Measurements from ENCODE around the gene KBTBD8.

DNA sequence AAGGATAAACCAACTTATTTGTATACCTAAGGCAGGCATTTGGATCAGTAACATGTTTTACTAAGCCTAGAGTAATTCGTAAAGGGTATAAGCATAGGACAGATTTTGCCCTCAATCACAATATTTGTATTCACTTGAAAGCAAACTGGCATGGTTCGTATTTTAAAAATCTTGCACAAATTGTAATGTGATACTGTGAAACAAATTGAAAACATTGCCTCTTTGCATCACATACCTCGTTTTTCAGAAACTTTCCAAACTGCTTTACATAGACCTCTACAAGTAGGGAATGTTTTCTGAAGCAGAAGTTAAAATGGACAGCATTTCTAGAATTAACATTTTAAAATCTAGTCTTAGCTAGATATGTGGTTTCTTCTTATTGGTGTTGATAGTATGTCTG is 11.6 kb downstream of the KBTBD8 start:
- TF ChIP-seq POLR2A (IDR thresholded peaks at IDR 0.05), result no peak
- TF ChIP-seq, protein P1, sequence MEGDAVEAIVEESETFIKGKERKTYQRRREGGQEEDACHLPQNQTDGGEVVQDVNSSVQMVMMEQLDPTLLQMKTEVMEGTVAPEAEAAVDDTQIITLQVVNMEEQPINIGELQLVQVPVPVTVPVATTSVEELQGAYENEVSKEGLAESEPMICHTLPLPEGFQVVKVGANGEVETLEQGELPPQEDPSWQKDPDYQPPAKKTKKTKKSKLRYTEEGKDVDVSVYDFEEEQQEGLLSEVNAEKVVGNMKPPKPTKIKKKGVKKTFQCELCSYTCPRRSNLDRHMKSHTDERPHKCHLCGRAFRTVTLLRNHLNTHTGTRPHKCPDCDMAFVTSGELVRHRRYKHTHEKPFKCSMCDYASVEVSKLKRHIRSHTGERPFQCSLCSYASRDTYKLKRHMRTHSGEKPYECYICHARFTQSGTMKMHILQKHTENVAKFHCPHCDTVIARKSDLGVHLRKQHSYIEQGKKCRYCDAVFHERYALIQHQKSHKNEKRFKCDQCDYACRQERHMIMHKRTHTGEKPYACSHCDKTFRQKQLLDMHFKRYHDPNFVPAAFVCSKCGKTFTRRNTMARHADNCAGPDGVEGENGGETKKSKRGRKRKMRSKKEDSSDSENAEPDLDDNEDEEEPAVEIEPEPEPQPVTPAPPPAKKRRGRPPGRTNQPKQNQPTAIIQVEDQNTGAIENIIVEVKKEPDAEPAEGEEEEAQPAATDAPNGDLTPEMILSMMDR (IDR thresholded peaks at IDR 0.05), result no peak

Measured in adrenal gland (tissue), 5 donors.